ENCODE measurements around the gene ZNF311. TPM values are rescaled to one million over a fixed set of nuclear protein-coding genes. Genes with fewer than 3 reads are reported as not detected.

ZNF311 gene
- total and polyA plus RNA-seq, 2 of the 13 experiments (the other 11 are each of a cell fraction or from before 2014, with no cell fraction given): not detected

DNA sequence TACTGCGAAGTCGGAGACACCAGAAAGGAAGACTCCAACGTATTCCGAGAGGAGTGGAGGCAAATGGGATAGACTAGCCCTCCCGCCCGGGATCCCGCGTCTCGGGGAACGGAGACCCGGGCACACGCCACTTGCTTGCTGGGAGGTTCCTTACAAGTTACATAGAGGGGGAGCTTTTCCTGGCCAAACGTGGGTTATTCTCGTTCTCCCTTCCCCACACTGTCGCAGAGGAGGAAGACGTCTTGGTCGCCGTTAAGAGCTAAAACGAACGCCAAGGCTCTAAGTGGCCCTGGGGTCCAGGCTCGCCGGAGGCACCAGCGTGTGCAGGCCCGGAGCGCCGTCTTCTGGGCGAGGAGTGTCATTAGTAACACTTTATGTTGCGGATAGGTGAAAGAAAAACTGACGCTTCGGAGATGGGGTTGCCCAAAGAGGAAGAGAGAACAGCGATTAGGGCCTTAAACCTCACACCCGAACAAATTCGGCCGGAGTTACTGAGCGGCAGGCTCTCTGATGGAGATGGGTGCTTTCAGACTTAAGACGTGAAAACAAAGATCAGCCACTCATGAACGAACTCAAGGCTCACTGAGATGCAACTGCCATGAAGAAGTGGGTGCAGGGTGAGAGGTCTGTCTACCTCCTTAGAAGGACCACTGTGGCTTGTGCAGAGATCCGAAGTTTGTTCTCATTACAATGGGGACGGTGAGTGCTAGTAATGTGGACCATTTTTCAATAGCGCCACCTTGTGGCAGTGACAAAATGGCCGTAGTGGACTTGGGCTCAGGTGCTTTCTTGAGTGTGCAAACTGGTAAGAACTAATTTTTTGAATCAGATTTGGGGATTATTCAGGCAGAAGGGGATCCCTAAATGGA is 11.7 kb upstream of the ZNF311 start (continued):
- TF ChIP-seq, protein P1, sequence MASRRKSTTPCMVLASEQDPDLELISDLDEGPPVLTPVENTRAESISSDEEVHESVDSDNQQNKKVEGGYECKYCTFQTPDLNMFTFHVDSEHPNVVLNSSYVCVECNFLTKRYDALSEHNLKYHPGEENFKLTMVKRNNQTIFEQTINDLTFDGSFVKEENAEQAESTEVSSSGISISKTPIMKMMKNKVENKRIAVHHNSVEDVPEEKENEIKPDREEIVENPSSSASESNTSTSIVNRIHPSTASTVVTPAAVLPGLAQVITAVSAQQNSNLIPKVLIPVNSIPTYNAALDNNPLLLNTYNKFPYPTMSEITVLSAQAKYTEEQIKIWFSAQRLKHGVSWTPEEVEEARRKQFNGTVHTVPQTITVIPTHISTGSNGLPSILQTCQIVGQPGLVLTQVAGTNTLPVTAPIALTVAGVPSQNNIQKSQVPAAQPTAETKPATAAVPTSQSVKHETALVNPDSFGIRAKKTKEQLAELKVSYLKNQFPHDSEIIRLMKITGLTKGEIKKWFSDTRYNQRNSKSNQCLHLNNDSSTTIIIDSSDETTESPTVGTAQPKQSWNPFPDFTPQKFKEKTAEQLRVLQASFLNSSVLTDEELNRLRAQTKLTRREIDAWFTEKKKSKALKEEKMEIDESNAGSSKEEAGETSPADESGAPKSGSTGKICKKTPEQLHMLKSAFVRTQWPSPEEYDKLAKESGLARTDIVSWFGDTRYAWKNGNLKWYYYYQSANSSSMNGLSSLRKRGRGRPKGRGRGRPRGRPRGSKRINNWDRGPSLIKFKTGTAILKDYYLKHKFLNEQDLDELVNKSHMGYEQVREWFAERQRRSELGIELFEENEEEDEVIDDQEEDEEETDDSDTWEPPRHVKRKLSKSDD (CRISPR knock-in tag; IDR thresholded peaks at IDR 0.05; ENCODE audit: low read depth): peak; percentile 48; the same call in 1 of the 2 replicates
- TF ChIP-seq NFE2 (CRISPR knock-in tag; IDR thresholded peaks at IDR 0.05) (no peak), ZNF329 (CRISPR knock-in tag; IDR thresholded peaks at IDR 0.05; ENCODE audit: low read depth) (no peak), FOSL2 (CRISPR knock-in tag; IDR thresholded peaks at IDR 0.05) (peak; percentile 50; the same call in 1 of the 2 replicates), SMAD9 (CRISPR knock-in tag; IDR thresholded peaks at IDR 0.05) (0 out of 2 replicates have a peak, but pooled peaks have one; percentile 77), ISL2 (CRISPR knock-in tag; IDR thresholded peaks at IDR 0.05) (0 out of 2 replicates have a peak, but pooled peaks have one; percentile 3), ZKSCAN8 (CRISPR knock-in tag; IDR thresholded peaks at IDR 0.05; ENCODE audit: borderline replicate concordance) (peak; percentile 41; the same call in 1 of the 2 replicates), ZNF335 (CRISPR knock-in tag; IDR thresholded peaks at IDR 0.05) (no peak), TP53 (CRISPR knock-in tag; conservative IDR thresholded peaks at IDR 0.05) (no peak)
- TF ChIP-seq, protein P2, sequence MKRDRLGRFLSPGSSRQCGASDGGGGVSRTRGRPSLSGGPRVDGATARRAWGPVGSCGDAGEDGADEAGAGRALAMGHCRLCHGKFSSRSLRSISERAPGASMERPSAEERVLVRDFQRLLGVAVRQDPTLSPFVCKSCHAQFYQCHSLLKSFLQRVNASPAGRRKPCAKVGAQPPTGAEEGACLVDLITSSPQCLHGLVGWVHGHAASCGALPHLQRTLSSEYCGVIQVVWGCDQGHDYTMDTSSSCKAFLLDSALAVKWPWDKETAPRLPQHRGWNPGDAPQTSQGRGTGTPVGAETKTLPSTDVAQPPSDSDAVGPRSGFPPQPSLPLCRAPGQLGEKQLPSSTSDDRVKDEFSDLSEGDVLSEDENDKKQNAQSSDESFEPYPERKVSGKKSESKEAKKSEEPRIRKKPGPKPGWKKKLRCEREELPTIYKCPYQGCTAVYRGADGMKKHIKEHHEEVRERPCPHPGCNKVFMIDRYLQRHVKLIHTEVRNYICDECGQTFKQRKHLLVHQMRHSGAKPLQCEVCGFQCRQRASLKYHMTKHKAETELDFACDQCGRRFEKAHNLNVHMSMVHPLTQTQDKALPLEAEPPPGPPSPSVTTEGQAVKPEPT (CRISPR knock-in tag; IDR thresholded peaks at IDR 0.05; ENCODE audit: low read depth): peak; percentile 78; the same call in 1 of the 2 replicates
- TF ChIP-seq, protein P3, sequence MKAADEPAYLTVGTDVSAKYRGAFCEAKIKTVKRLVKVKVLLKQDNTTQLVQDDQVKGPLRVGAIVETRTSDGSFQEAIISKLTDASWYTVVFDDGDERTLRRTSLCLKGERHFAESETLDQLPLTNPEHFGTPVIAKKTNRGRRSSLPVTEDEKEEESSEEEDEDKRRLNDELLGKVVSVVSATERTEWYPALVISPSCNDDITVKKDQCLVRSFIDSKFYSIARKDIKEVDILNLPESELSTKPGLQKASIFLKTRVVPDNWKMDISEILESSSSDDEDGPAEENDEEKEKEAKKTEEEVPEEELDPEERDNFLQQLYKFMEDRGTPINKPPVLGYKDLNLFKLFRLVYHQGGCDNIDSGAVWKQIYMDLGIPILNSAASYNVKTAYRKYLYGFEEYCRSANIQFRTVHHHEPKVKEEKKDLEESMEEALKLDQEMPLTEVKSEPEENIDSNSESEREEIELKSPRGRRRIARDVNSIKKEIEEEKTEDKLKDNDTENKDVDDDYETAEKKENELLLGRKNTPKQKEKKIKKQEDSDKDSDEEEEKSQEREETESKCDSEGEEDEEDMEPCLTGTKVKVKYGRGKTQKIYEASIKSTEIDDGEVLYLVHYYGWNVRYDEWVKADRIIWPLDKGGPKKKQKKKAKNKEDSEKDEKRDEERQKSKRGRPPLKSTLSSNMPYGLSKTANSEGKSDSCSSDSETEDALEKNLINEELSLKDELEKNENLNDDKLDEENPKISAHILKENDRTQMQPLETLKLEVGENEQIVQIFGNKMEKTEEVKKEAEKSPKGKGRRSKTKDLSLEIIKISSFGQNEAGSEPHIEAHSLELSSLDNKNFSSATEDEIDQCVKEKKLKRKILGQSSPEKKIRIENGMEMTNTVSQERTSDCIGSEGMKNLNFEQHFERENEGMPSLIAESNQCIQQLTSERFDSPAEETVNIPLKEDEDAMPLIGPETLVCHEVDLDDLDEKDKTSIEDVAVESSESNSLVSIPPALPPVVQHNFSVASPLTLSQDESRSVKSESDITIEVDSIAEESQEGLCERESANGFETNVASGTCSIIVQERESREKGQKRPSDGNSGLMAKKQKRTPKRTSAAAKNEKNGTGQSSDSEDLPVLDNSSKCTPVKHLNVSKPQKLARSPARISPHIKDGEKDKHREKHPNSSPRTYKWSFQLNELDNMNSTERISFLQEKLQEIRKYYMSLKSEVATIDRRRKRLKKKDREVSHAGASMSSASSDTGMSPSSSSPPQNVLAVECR (CRISPR knock-in tag; IDR thresholded peaks at IDR 0.05; ENCODE audit: borderline replicate concordance): peak; percentile 59; the same call in 1 of the 2 replicates
- TF ChIP-seq, protein P4, sequence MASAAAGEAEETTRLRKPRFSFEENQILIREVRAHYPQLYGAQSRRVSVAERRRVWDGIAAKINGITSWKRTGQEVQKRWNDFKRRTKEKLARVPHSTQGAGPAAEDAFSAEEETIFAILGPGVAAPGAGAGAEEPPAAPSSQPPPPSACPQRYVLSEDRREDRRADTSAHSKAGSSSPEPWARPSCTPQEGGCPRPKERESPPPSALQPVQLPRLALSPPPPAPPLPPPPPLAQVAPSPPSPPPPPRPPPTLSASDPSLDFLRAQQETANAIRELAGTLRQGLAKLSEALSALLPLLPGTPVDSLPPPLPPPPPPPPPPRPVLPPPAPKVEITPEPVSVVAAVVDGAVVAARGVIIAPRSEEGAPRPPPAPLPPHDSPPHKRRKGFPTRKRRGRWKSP (CRISPR knock-in tag; IDR thresholded peaks at IDR 0.05): peak; percentile 51
